ENCODE results near the gene GRK6. TPM values are rescaled to one million over a fixed set of nuclear protein-coding genes. Genes with fewer than 3 reads are reported as not detected.

The GRK6 gene
- polyA plus RNA-seq, 6 donors from 2014 or later, result 66.5 to 178 (median 98.1) TPM

GRCh38 chr5:177449140-177450061 is 22.9 kb downstream of the GRK6 start:
- Mint-ChIP-seq H3K27me3 (no peaks in the 10 kb centered on the region), H3K4me1 (peaks cover 50 to 59% (median 53%) of the 10 kb centered on the region in 3 donors), H3K36me3 (no peaks in the 10 kb centered on the region), H3K4me3 (peak overlapping the region in 4 of 8 donors; percentile 44 to 83 (median 74)), H3K9me3 (no peaks in the 10 kb centered on the region), H3K27ac (peak overlapping the region in 1 of 6 donors; percentile 85)
- DNase-seq (no peak), ATAC-seq (ENCODE audit: low read depth in 2 of 2) (no peak)

GRCh38 chr5:177450667-177451424 is 24.4 kb downstream of the GRK6 start:
- no peaks in the 10 kb centered on the region for H3K36me3 Mint-ChIP-seq
- DNase-seq (no peak), ATAC-seq (ENCODE audit: low read depth in 2 of 2) (no peak)
- no peaks in the 10 kb centered on the region for H3K9me3 Mint-ChIP-seq
- H3K27me3 Mint-ChIP-seq, result no peaks in the 10 kb centered on the region
- peak overlapping the region in 2 of 8 donors; percentile 29 to 68 for H3K4me3 Mint-ChIP-seq
- H3K4me1 Mint-ChIP-seq, result peaks cover 36 to 44% (median 39%) of the 10 kb centered on the region in 3 donors
- H3K27ac Mint-ChIP-seq, result peak overlapping the region in 3 of 6 donors; percentile 67 to 83 (median 69)

- peaks cover 0 to 1% (median 0%) of the 10 kb centered on the region in 7 donors for H3K9me3 Mint-ChIP-seq
- no peak for ATAC-seq (ENCODE audit: low read depth in 2 of 2)
- H3K27ac Mint-ChIP-seq, result peak overlapping the region; percentile 61 to 100 (median 99)
- H3K4me1 Mint-ChIP-seq, result peaks cover 30 to 38% (median 33%) of the 10 kb centered on the region in 3 donors
- peak overlapping the region in 7 of 8 donors; percentile 7 to 96 (median 84) for H3K4me3 Mint-ChIP-seq
- H3K36me3 Mint-ChIP-seq, result no peaks in the 10 kb centered on the region
- DNase-seq, result no peak
- peaks cover 0 to 4% (median 0%) of the 10 kb centered on the region in 3 donors for H3K27me3 Mint-ChIP-seq
Observed at GRCh38 chr5:177452688-177453638, 26.5 kb downstream of the GRK6 start.

- Mint-ChIP-seq H3K27me3 (peaks cover 0 to 4% (median 0%) of the 10 kb centered on the region in 3 donors), H3K36me3 (no peaks in the 10 kb centered on the region), H3K4me3 (peak overlapping the region; percentile 84 to 99 (median 96)), H3K4me1 (peaks cover 21 to 29% (median 25%) of the 10 kb centered on the region in 3 donors), H3K9me3 (peaks cover 0 to 1% (median 0%) of the 10 kb centered on the region in 7 donors), H3K27ac (peak overlapping the region; percentile 98 to 100 (median 100))
- DNase-seq (peak; percentile 82), ATAC-seq (ENCODE audit: low read depth in 2 of 2) (peak; percentile 34 to 35)
Observed at GRCh38 chr5:177453852-177454396, 27.4 kb downstream of the GRK6 start.

- Mint-ChIP-seq H3K27me3 (peaks cover 0 to 4% (median 0%) of the 10 kb centered on the region in 3 donors), H3K4me1 (peaks cover 21 to 26% (median 25%) of the 10 kb centered on the region in 3 donors), H3K9me3 (peaks cover 0 to 1% (median 0%) of the 10 kb centered on the region in 7 donors), H3K4me3 (peak overlapping the region; percentile 84 to 99 (median 96)), H3K27ac (peak overlapping the region; percentile 98 to 100 (median 100)), H3K36me3 (no peaks in the 10 kb centered on the region)
- peak; percentile 96 for DNase-seq
- peak; percentile 47 to 52 for ATAC-seq (ENCODE audit: low read depth in 2 of 2)
Observed at GRCh38 chr5:177454397-177455035, 28.0 kb downstream of the GRK6 start.

- H3K27me3 Mint-ChIP-seq, result peaks cover 0 to 4% (median 0%) of the 10 kb centered on the region in 3 donors
- peak overlapping the region; percentile 93 to 100 (median 99) for H3K27ac Mint-ChIP-seq
- no peaks in the 10 kb centered on the region for H3K36me3 Mint-ChIP-seq
- DNase-seq (peak; percentile 96), ATAC-seq (ENCODE audit: low read depth in 2 of 2) (peak; percentile 51)
- peak overlapping the region; percentile 84 to 98 (median 93) for H3K4me3 Mint-ChIP-seq
- peaks cover 21 to 26% (median 25%) of the 10 kb centered on the region in 3 donors for H3K4me1 Mint-ChIP-seq
- peaks cover 0 to 1% (median 0%) of the 10 kb centered on the region in 7 donors for H3K9me3 Mint-ChIP-seq
Observed at GRCh38 chr5:177455036-177455660, 28.7 kb downstream of the GRK6 start.

GRCh38 chr5:177455661-177456590 is 29.4 kb downstream of the GRK6 start:
- Mint-ChIP-seq H3K27me3 (peaks cover 0 to 4% (median 0%) of the 10 kb centered on the region in 3 donors), H3K4me1 (peaks cover 14 to 25% (median 23%) of the 10 kb centered on the region in 3 donors), H3K4me3 (peak overlapping the region; percentile 84 to 98 (median 93)), H3K36me3 (no peaks in the 10 kb centered on the region), H3K9me3 (peaks cover 0 to 1% (median 0%) of the 10 kb centered on the region in 7 donors), H3K27ac (peak overlapping the region; percentile 98 to 100 (median 99))
- peak; percentile 25 to 26 for ATAC-seq (ENCODE audit: low read depth in 2 of 2)
- peak; percentile 83 for DNase-seq

- Mint-ChIP-seq H3K4me1 (peaks cover 14 to 29% (median 21%) of the 10 kb centered on the region in 3 donors), H3K27ac (peak overlapping the region in 5 of 6 donors; percentile 98 to 100 (median 99)), H3K4me3 (peak overlapping the region; percentile 84 to 98 (median 93)), H3K36me3 (no peaks in the 10 kb centered on the region), H3K9me3 (peaks cover 0 to 1% (median 0%) of the 10 kb centered on the region in 7 donors), H3K27me3 (peaks cover 4% of the 10 kb centered on the region in 3 donors)
- ATAC-seq (ENCODE audit: low read depth in 2 of 2), result no peak
- no peak for DNase-seq
Observed at GRCh38 chr5:177456591-177456964, 30.1 kb downstream of the GRK6 start.

GRCh38 chr5:177456976-177457851 is 30.7 kb downstream of the GRK6 start:
- Mint-ChIP-seq H3K4me1 (peaks cover 14 to 26% (median 17%) of the 10 kb centered on the region in 3 donors), H3K27ac (peak overlapping the region in 4 of 6 donors; percentile 59 to 98 (median 82)), H3K27me3 (peaks cover 4 to 7% (median 5%) of the 10 kb centered on the region in 3 donors), H3K4me3 (peak overlapping the region in 6 of 8 donors; percentile 18 to 84 (median 44)), H3K36me3 (no peaks in the 10 kb centered on the region), H3K9me3 (peaks cover 0 to 1% (median 0%) of the 10 kb centered on the region in 7 donors)
- ATAC-seq (ENCODE audit: low read depth in 2 of 2) (peak; percentile 2 to 4), DNase-seq (peak; percentile 68)

All from naive B cell (primary cell).